GM15510 (cell line): ENCODE results near the gene NUFIP1.

Experiments used
- POLR2A ChIP-seq: IDR thresholded peaks from 3 replicates; pipeline ENCODE4 v1.6.1; 2011; ENCODE audit warnings: borderline replicate concordance; ENCODE audit not compliant: insufficient read length; ENCODE audit errors: extremely low read depth

Gene NUFIP1

DNA sequence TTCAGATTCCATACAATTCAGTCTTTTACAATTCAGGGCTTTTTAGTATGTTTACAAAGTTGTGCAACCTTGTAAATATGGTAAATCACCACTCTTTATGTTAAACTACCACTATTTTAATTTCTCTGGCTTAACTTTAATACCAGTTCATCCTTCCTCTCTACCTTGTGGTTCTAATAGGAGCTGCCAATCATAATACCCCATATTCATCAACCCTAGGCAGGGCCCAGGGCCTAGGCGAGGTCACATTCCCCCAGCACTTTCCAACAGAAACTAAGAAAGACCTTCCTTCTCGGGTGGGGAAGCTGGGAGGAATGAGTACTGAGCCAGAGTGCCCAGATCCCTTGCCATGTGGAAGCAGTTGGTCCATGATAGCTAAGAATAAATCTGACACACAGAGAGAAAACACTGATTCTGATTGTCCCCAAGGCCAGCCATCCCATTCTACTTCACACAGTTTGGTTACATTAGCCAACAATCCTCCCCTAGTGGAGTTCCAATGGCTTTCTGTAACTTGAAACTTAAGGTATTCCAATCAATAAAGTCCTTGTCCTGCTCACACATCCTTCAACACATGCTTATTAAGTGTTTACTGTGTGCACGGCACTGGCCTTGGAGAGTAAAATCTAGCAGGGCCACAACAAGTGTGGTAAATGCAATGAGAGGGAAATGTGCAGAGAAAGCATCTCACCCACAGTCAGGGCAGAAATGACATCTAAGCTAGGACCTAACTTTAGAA lies 76.8 kb downstream of the NUFIP1 start:
- no peak for TF ChIP-seq POLR2A

- TF ChIP-seq POLR2A, result no peak
Measured at GRCh38 chr13:44908712-44909111, 80.6 kb downstream of the NUFIP1 start.

- TF ChIP-seq POLR2A, result no peak
Measured at GRCh38 chr13:44908266-44908665, 81.0 kb downstream of the NUFIP1 start.

GRCh38 chr13:44906713-44907112 lies 82.6 kb downstream of the NUFIP1 start:
- TF ChIP-seq POLR2A, result no peak

GRCh38 chr13:44906230-44906629 lies 83.0 kb downstream of the NUFIP1 start:
- no peak for TF ChIP-seq POLR2A

DNA sequence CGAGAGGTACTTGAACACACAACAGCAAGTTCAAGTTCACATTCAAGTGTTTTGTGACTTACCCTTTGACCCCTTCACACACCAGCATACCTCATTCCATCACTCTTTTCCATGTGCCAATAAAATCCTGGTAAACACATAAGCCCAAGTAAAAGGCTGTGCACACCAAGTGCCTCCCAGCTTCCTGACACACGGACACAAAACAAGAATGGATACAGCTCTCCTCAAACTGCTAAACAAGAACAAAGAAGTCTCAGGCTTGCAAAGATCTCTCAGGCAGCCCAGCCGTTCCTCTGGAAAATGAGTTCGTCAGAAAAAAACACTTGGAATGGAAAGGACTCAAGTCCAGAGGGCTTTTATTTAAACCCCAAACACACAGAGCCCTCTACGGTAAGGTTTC lies 83.7 kb downstream of the NUFIP1 start:
- TF ChIP-seq POLR2A, result no peak

DNA sequence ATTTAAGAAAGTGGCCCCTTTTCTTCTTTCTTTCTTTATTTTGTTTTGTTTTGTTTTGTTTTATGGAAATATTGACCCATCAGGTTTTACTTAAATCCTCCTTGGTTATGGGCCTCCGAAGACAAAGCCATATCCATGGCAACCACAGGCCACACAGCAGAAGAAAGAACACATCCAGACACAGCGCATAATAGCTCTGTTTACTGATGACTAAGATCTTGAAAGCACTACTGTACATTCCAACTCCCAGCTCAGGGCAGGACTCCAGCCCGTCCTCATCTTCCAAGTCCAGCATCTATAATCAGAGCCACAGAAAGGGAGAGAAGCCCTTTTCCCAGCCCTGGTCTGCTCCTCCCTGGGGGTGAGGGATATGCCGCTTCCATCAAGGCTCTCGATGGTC lies 84.3 kb downstream of the NUFIP1 start:
- TF ChIP-seq POLR2A, result no peak

GRCh38 chr13:44903574-44903985 lies 85.7 kb downstream of the NUFIP1 start:
- no peak for TF ChIP-seq POLR2A

DNA sequence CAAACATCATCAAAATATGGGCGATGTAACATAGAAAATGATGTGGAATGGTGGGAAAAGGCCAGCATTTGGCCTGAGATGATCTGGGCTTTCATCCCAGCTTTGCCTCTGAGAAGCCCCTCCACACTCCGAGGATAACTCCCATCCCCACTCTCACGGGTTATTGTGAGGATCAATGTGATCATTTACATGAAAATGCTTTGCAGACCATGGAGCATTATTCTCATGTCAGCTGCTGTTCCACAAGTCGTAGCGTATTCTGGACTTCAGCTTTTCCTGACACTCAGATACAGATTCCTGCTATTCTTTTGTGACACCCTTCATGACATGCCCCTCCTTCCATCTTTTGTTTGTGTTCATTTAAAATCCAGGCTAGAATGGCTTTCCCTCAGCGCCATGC lies 86.5 kb downstream of the NUFIP1 start:
- TF ChIP-seq POLR2A, result no peak

GRCh38 chr13:44899967-44900366 lies 89.3 kb downstream of the NUFIP1 start:
- TF ChIP-seq POLR2A, result no peak

DNA sequence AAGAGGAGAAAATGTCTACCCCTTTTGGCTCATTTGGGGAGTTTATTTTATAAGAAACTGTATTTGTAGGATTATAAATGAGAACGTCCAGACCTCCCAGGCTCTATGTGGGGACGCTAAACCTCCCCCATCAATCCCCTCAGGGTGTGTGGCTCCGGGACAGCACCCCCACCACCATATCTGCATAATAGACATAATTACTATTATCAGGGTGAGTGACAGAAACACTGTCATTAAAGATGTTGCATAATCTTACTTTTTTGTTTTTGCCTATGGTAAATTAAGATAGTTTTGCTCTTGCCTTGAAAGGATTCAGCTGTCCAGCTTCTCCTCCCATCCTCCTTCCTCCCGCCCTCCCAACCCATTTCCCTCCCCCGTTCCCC lies 93.3 kb downstream of the NUFIP1 start:
- TF ChIP-seq POLR2A, result no peak

DNA sequence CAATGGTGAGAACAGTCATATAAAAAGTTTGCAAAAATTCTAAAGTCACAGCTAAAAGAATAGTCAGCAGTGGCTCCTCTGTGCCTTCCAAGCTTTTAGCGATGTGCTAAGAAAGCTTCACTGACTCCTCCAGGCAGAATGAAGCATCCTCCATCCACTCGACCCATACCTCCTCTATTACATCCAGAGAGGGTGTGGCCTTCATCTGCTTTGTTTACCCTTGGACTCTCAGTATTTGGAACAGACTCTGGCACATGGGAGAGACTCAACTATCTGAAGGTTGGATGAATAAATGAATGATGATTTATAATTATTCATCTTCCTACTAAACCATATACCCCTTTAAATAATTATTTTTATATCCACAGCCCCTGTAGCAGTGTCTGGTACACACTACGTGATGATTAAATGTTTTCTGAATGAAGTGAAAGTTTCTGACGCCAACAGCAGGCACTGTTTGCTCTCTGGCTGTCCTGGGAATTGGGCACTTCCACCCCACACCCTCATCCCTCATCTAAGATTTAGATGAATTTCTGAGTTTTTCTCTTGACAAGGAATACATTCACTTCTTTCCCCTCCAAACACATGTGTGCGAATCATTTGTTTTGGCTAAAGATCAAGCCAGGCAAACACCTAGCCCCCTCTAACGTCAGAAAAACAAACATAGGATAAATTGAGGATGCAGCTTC lies 93.9 kb downstream of the NUFIP1 start:
- TF ChIP-seq POLR2A, result no peak

GRCh38 chr13:44894001-44894770 lies 95.1 kb downstream of the NUFIP1 start:
- TF ChIP-seq POLR2A, result no peak
